SK-N-SH (cell line): ENCODE measurements around the gene OBI1. TPM values are rescaled to one million over a fixed set of nuclear protein-coding genes. Genes with fewer than 3 reads are reported as not detected.

Source experiments
- CTCF ChIA-PET: fragments of 300-600, 350-600 bp; formaldehyde crosslinking; extraction: SDS; loops from one replicate; lab custom pipeline; 2021; lab: Yijun Ruan, JAX
- POLR2A ChIA-PET: fragments of 350-600 bp; sonication (Branson Sonifier 250); formaldehyde crosslinking; extraction: SDS; loops from one replicate; lab custom pipeline; 2020; ENCODE audit warnings: antibody characterized with exemption, inconsistent platforms; lab: Yijun Ruan, JAX
- DNase-seq: peaks from one replicate; pipeline ENCODE4 v3.0.0; 2012
- H2AFZ ChIP-seq: fragments of 200-600 bp; sonication (generic); 2 replicates; pipeline ENCODE4 v1.8.1; 2016; ENCODE audit warnings: antibody characterized with exemption, mild to moderate bottlenecking, low read depth
- H3F3A ChIP-seq: fragments of 200-600 bp; sonication (generic); replicated peaks from 2 replicates; pipeline ENCODE3; 2016; ENCODE audit warnings: antibody characterized with exemption, mild to moderate bottlenecking; ENCODE audit not compliant: insufficient read depth
- H3K27ac ChIP-seq, 2 experiments: fragments of 200-500 bp in 1 of 2; fragments of 200-600 bp in 1 of 2; sonication (Bioruptor generic) in 1 of 2; sonication (generic), shearing (Covaris generic) in 1 of 2; 2 replicates each; pipeline versions ENCODE4 v1.5.1 to v1.6.1; 2014 to 2016; ENCODE audit warnings: low read depth in 2 of 2, inconsistent platforms in 1 of 2, low read length in 1 of 2, mild to moderate bottlenecking in 1 of 2, mixed read lengths in 1 of 2
- H3K27me3 ChIP-seq: fragments of 200-600 bp; sonication (generic), shearing (Covaris generic); 2 replicates; pipeline ENCODE4 v1.6.1; 2016; ENCODE audit warnings: mixed run types; ENCODE audit not compliant: insufficient read depth
- H3K36me3 ChIP-seq, 2 experiments: fragments of 200-500 bp in 1 of 2; fragments of 200-600 bp in 1 of 2; sonication (Bioruptor generic) in 1 of 2; sonication (generic) in 1 of 2; replicated peaks in 1 of 2; 2 replicates each; pipeline versions ENCODE3 to v1.5.1; 2014 to 2016; ENCODE audit warnings: low read length in 1 of 2, mild to moderate bottlenecking in 1 of 2; ENCODE audit not compliant: insufficient read depth in 2 of 2, control insufficient read depth in 1 of 2
- H3K4me1 ChIP-seq, 2 experiments: fragments of 200-500 bp in 1 of 2; fragments of 200-600 bp in 1 of 2; sonication (Bioruptor generic) in 1 of 2; sonication (generic), shearing (Covaris generic) in 1 of 2; 2 replicates each; pipeline versions ENCODE4 v1.5.1 to v1.6.1; 2014 to 2016; ENCODE audit warnings: low read depth in 1 of 2, low read length in 1 of 2, mixed run types in 1 of 2; ENCODE audit not compliant: insufficient read depth in 2 of 2, control insufficient read depth in 1 of 2
- H3K4me2 ChIP-seq: fragments of 200-600 bp; sonication (generic), shearing (Covaris generic); 2 replicates; pipeline ENCODE4 v1.6.1; 2017; ENCODE audit warnings: mixed run types
- H3K4me3 ChIP-seq, 2 experiments: fragments of 200-500 bp in 1 of 2; fragments of 200-600 bp in 1 of 2; sonication (Bioruptor generic) in 1 of 2; sonication (generic), shearing (Covaris generic) in 1 of 2; 2 replicates each; pipeline versions ENCODE4 v1.5.1 to v1.8.1; 2014 to 2016; ENCODE audit warnings: low read depth in 2 of 2, inconsistent platforms in 1 of 2, low read length in 1 of 2, mild to moderate bottlenecking in 1 of 2, mixed read lengths in 1 of 2, moderate library complexity in 1 of 2
- H3K79me2 ChIP-seq: fragments of 200-600 bp; sonication (generic); 2 replicates; pipeline ENCODE4 v1.8.1; 2017; ENCODE audit warnings: mild to moderate bottlenecking; ENCODE audit not compliant: insufficient read depth
- H3K9ac ChIP-seq: fragments of 200-600 bp; sonication (generic); 2 replicates; pipeline ENCODE4 v1.6.1; 2017; ENCODE audit warnings: mixed run types
- H3K9me2 ChIP-seq: fragments of 200-600 bp; sonication (generic); 2 replicates; pipeline ENCODE4 v1.6.1; 2017; ENCODE audit warnings: mixed run types
- H3K9me3 ChIP-seq: fragments of 200-600 bp; sonication (generic); 2 replicates; pipeline ENCODE4 v1.6.1; 2017; ENCODE audit warnings: mixed run types, mild to moderate bottlenecking, moderate library complexity
- H4K20me1 ChIP-seq: fragments of 200-600 bp; sonication (generic); 2 replicates; pipeline ENCODE4 v1.6.1; 2017; ENCODE audit warnings: mild to moderate bottlenecking, mixed run types; ENCODE audit not compliant: insufficient read depth
- EP300 ChIP-seq, 2 experiments: IDR thresholded peaks; 2 replicates each; pipeline versions ENCODE4 v1.4.0 to v1.6.1; 2012; ENCODE audit warnings: borderline replicate concordance in 1 of 2, low read depth in 1 of 2, low read length in 1 of 2
- FOXJ3 ChIP-seq: sonication (generic); formaldehyde crosslinking; IDR thresholded peaks from 2 replicates; pipeline ENCODE4 v1.5.1; 2020; ENCODE audit warnings: mild to moderate bottlenecking, missing genetic modification reagents
- YY1 ChIP-seq: IDR thresholded peaks from 2 replicates; pipeline ENCODE4 v1.4.0; 2012; ENCODE audit warnings: low read depth, mild to moderate bottlenecking
- WGBS: methylation state at CpG from one replicate; pipeline ENCODE4 v1.1.6; 2017; ENCODE audit warnings: low lambda C conversion rate; 5-methylcytosine and 5-hydroxymethylcytosine counted together
- polyA plus RNA-seq, 3 experiments: library from polyadenylated mRNA; depleted of rRNA; stranded (reverse); fragments of >200 nt; gene quantifications; 2 replicates each; pipeline ENCODE4 v1.2.3, GENCODE V29; 2012
- TF ChIP-seq, protein P1 (sequence below): IDR thresholded peaks from 2 replicates; pipeline ENCODE4 v1.4.0; 2012; ENCODE audit warnings: low read depth, borderline replicate concordance
- TF ChIP-seq, protein P2 (sequence below): fragments of 150-350 bp; IDR thresholded peaks from 2 replicates; pipeline ENCODE4 v1.6.1; 2017; ENCODE audit warnings: antibody characterized with exemption, low read length, low read depth, borderline replicate concordance
- TF ChIP-seq, protein P3 (sequence below): IDR thresholded peaks from 2 replicates; pipeline ENCODE4 v1.6.1; 2012; ENCODE audit warnings: mild to moderate bottlenecking, low read depth, low read length, moderate library complexity

The OBI1 gene
- polyA plus RNA-seq, 1 of the 3 experiments (the other 2 are of a cell fraction) = 1.8 TPM

DNA sequence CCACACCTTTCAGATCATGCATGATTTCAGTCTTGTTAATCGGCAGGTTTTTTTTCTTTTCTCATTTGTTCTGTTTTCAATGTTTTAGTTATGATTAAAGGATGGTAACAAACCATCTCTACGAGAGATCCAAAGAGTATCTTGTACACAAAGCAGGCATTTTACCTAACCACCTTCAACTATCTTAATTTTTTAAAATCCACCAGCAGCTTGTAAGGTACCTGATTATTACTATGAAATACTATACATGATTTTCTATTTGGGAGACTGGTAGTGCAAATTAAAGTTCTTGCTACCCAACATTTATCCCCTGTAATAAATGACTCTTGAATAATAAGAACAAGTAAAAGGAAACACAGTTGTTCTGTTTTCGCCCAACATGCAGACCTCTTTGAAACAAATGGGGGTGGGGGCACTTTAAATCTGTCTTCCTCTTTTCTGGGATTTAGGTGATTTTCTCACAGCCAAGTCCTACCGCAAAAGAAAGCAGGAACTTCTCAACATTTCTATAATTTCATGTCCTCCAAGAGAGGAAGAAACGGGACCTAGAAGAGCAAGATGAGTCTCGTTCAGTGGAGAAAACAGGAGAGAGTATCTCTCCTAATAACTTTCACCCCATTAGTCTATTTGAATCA, 59.2 kb downstream of the OBI1 start (continued):
- TF ChIP-seq, protein P1, sequence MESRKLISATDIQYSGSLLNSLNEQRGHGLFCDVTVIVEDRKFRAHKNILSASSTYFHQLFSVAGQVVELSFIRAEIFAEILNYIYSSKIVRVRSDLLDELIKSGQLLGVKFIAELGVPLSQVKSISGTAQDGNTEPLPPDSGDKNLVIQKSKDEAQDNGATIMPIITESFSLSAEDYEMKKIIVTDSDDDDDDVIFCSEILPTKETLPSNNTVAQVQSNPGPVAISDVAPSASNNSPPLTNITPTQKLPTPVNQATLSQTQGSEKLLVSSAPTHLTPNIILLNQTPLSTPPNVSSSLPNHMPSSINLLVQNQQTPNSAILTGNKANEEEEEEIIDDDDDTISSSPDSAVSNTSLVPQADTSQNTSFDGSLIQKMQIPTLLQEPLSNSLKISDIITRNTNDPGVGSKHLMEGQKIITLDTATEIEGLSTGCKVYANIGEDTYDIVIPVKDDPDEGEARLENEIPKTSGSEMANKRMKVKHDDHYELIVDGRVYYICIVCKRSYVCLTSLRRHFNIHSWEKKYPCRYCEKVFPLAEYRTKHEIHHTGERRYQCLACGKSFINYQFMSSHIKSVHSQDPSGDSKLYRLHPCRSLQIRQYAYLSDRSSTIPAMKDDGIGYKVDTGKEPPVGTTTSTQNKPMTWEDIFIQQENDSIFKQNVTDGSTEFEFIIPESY = no peak
- TF ChIP-seq, protein P2, sequence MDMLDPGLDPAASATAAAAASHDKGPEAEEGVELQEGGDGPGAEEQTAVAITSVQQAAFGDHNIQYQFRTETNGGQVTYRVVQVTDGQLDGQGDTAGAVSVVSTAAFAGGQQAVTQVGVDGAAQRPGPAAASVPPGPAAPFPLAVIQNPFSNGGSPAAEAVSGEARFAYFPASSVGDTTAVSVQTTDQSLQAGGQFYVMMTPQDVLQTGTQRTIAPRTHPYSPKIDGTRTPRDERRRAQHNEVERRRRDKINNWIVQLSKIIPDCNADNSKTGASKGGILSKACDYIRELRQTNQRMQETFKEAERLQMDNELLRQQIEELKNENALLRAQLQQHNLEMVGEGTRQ = no peak
- TF ChIP-seq EP300 (IDR thresholded peaks at IDR 0.05; ENCODE audit: borderline replicate concordance in 1 of 2, low read depth in 1 of 2, low read length in 1 of 2) (no peak), YY1 (no peak)
- TF ChIP-seq, protein P3, sequence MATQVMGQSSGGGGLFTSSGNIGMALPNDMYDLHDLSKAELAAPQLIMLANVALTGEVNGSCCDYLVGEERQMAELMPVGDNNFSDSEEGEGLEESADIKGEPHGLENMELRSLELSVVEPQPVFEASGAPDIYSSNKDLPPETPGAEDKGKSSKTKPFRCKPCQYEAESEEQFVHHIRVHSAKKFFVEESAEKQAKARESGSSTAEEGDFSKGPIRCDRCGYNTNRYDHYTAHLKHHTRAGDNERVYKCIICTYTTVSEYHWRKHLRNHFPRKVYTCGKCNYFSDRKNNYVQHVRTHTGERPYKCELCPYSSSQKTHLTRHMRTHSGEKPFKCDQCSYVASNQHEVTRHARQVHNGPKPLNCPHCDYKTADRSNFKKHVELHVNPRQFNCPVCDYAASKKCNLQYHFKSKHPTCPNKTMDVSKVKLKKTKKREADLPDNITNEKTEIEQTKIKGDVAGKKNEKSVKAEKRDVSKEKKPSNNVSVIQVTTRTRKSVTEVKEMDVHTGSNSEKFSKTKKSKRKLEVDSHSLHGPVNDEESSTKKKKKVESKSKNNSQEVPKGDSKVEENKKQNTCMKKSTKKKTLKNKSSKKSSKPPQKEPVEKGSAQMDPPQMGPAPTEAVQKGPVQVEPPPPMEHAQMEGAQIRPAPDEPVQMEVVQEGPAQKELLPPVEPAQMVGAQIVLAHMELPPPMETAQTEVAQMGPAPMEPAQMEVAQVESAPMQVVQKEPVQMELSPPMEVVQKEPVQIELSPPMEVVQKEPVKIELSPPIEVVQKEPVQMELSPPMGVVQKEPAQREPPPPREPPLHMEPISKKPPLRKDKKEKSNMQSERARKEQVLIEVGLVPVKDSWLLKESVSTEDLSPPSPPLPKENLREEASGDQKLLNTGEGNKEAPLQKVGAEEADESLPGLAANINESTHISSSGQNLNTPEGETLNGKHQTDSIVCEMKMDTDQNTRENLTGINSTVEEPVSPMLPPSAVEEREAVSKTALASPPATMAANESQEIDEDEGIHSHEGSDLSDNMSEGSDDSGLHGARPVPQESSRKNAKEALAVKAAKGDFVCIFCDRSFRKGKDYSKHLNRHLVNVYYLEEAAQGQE = no peak

DNA sequence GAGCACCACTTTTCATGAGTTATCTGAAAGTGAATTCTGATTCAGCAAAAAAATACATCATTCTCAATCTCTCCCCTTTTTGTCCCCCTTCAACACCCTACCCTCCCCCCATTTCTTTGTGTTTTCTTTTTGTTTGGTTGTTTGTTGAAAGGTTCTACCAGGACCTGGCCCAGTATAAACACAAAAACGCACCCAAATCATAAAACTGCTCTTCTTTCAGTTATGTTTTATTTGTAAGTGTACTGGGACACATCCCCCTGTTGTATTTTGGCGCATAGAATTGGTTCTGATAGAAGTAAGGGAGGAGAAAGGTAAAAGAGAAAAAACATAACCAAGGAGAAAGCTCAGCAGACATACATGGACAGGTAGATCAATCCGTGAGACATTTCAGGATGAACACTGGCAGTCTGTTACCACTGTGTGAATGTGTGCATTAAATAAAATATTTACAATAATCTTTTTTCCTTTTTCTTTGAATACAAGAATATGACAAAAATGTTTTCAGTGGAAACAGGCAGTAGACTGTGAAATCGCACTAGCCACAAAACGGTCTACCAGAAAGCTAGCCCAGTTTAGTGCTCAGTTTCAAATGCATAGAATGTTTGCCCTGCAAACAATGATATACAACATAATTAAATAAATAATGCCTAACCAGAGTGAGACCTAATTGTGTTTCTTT, 59.9 kb downstream of the OBI1 start:
- Histone ChIP-seq H3K4me2 (no peak overlapping the region), H3K27me3 (peaks cover 92% of the 10 kb centered on the region), H3K9ac (no peak overlapping the region), H3F3A (peaks cover 3% of the 10 kb centered on the region), H4K20me1 (no peaks in the 10 kb centered on the region), H3K9me3 (no peaks in the 10 kb centered on the region), H3K4me3 (no peak overlapping the region), H3K4me1 (peaks cover 0 to 23% of the 10 kb centered on the region in 2 experiments; a peak in 1 of 4 replicates), H3K79me2 (no peaks in the 10 kb centered on the region), H3K36me3 (no peaks in the 10 kb centered on the region), H2AFZ (no peak overlapping the region), H3K27ac (no peak overlapping the region), H3K9me2 (no peaks in the 10 kb centered on the region)
- no peak for DNase-seq
- CTCF ChIA-PET = interaction anchor here (0.6 to 1.9 kb wide), 2 partner anchors 358 to 825 kb away, joined by 3 to 6 read pairs; no protein-coding TSS in a partner anchor
- no peak for TF ChIP-seq FOXJ3 (CRISPR knock-in tag)
- POLR2A ChIA-PET = no interaction called here
- WGBS = 40% methylated on average over 5 of the region's 5 CpGs
